HEK293 (cell line): ENCODE results near the gene CIRBP.

Experiments used
- CTCF ChIP-seq: fragments of 450-650 bp; formaldehyde crosslinking; IDR thresholded peaks from 2 replicates; pipeline ENCODE4 v1.5.1; 2016; ENCODE audit warnings: missing biosample characterization, missing genetic modification characterization
- KLF1 ChIP-seq: fragments of 450-650 bp; formaldehyde crosslinking; IDR thresholded peaks from 2 replicates; pipeline ENCODE4 v1.5.1; 2016; ENCODE audit warnings: missing biosample characterization, missing genetic modification characterization
- KLF8 ChIP-seq: fragments of 450-650 bp; formaldehyde crosslinking; IDR thresholded peaks from 2 replicates; pipeline ENCODE4 v1.5.1; 2016; ENCODE audit warnings: missing biosample characterization, missing genetic modification characterization
- OSR2 ChIP-seq: fragments of 450-650 bp; formaldehyde crosslinking; IDR thresholded peaks from 2 replicates; pipeline ENCODE4 v1.5.1; 2016; ENCODE audit warnings: missing biosample characterization, missing genetic modification characterization
- PATZ1 ChIP-seq: fragments of 450-650 bp; formaldehyde crosslinking; IDR thresholded peaks from 2 replicates; pipeline ENCODE4 v1.5.1; 2016; ENCODE audit warnings: missing biosample characterization, missing genetic modification characterization
- REPIN1 ChIP-seq: fragments of 450-650 bp; formaldehyde crosslinking; IDR thresholded peaks from 2 replicates; pipeline ENCODE4 v1.5.1; 2017; ENCODE audit warnings: missing biosample characterization, missing genetic modification characterization, low read depth
- SCRT2 ChIP-seq: fragments of 450-650 bp; formaldehyde crosslinking; IDR thresholded peaks from 2 replicates; pipeline ENCODE4 v1.5.1; 2016; ENCODE audit warnings: missing biosample characterization, missing genetic modification characterization
- SP7 ChIP-seq: fragments of 450-650 bp; formaldehyde crosslinking; IDR thresholded peaks from 2 replicates; pipeline ENCODE4 v1.5.1; 2016; ENCODE audit warnings: missing biosample characterization, missing genetic modification characterization
- ZBTB21 ChIP-seq: fragments of 450-650 bp; formaldehyde crosslinking; IDR thresholded peaks from 2 replicates; pipeline ENCODE4 v1.5.1; 2017; ENCODE audit warnings: missing biosample characterization, missing genetic modification characterization
- ZBTB48 ChIP-seq: fragments of 450-650 bp; formaldehyde crosslinking; IDR thresholded peaks from 2 replicates; pipeline ENCODE4 v1.5.1; 2016; ENCODE audit warnings: missing biosample characterization, missing genetic modification characterization
- ZBTB7A ChIP-seq: fragments of 450-650 bp; formaldehyde crosslinking; IDR thresholded peaks from 2 replicates; pipeline ENCODE4 v1.5.1; 2016; ENCODE audit warnings: low read depth, missing biosample characterization, missing genetic modification characterization
- ZFHX2 ChIP-seq: fragments of 450-650 bp; formaldehyde crosslinking; conservative IDR thresholded peaks from 2 replicates; pipeline ENCODE4 v1.5.1; 2016; ENCODE audit warnings: missing biosample characterization, missing genetic modification characterization
- ZNF423 ChIP-seq: fragments of 450-650 bp; formaldehyde crosslinking; IDR thresholded peaks from 2 replicates; pipeline ENCODE4 v1.5.1; 2016; ENCODE audit warnings: missing biosample characterization, missing genetic modification characterization
- ZNF600 ChIP-seq: fragments of 450-650 bp; formaldehyde crosslinking; IDR thresholded peaks from 2 replicates; pipeline ENCODE4 v1.5.1; 2016; ENCODE audit warnings: missing biosample characterization, missing genetic modification characterization
- ZNF639 ChIP-seq: fragments of 450-650 bp; formaldehyde crosslinking; IDR thresholded peaks from 2 replicates; pipeline ENCODE4 v1.5.1; 2016; ENCODE audit warnings: missing biosample characterization, missing genetic modification characterization
- ZNF654 ChIP-seq: fragments of 450-650 bp; formaldehyde crosslinking; IDR thresholded peaks from 2 replicates; pipeline ENCODE4 v1.5.1; 2016; ENCODE audit warnings: low read depth, missing biosample characterization, missing genetic modification characterization
- ZNF777 ChIP-seq: fragments of 450-650 bp; formaldehyde crosslinking; IDR thresholded peaks from 2 replicates; pipeline ENCODE4 v1.5.1; 2017; ENCODE audit warnings: missing biosample characterization, missing genetic modification characterization, borderline replicate concordance
- TF ChIP-seq, protein P1 (sequence below): fragments of 450-650 bp; formaldehyde crosslinking; IDR thresholded peaks from 2 replicates; pipeline ENCODE4 v1.5.1; 2016; ENCODE audit warnings: missing biosample characterization, missing genetic modification characterization
- TF ChIP-seq, protein P2 (sequence below): fragments of 450-650 bp; formaldehyde crosslinking; IDR thresholded peaks from 2 replicates; pipeline ENCODE4 v1.5.1; 2016; ENCODE audit warnings: missing biosample characterization, missing genetic modification characterization

CIRBP gene

GRCh38 chr19:1223018-1223855, 45.9 kb upstream of the CIRBP start (continued):
- TF ChIP-seq, protein P1, sequence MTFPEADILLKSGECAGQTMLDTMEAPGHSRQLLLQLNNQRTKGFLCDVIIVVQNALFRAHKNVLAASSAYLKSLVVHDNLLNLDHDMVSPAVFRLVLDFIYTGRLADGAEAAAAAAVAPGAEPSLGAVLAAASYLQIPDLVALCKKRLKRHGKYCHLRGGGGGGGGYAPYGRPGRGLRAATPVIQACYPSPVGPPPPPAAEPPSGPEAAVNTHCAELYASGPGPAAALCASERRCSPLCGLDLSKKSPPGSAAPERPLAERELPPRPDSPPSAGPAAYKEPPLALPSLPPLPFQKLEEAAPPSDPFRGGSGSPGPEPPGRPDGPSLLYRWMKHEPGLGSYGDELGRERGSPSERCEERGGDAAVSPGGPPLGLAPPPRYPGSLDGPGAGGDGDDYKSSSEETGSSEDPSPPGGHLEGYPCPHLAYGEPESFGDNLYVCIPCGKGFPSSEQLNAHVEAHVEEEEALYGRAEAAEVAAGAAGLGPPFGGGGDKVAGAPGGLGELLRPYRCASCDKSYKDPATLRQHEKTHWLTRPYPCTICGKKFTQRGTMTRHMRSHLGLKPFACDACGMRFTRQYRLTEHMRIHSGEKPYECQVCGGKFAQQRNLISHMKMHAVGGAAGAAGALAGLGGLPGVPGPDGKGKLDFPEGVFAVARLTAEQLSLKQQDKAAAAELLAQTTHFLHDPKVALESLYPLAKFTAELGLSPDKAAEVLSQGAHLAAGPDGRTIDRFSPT (tag by site-specific recombination): peak; percentile 80
- peak; percentile 87 for TF ChIP-seq ZNF423 (tag by site-specific recombination)
- TF ChIP-seq REPIN1: no peak
- peak; percentile 46; the same call in 1 of the 2 replicates for TF ChIP-seq SCRT2 (tag by site-specific recombination)
- TF ChIP-seq ZBTB21: peak; percentile 60
- TF ChIP-seq, protein P2, sequence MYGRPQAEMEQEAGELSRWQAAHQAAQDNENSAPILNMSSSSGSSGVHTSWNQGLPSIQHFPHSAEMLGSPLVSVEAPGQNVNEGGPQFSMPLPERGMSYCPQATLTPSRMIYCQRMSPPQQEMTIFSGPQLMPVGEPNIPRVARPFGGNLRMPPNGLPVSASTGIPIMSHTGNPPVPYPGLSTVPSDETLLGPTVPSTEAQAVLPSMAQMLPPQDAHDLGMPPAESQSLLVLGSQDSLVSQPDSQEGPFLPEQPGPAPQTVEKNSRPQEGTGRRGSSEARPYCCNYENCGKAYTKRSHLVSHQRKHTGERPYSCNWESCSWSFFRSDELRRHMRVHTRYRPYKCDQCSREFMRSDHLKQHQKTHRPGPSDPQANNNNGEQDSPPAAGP (tag by site-specific recombination): peak; percentile 71
- peak; percentile 50 for TF ChIP-seq KLF1
- TF ChIP-seq ZNF639 (tag by site-specific recombination): peak; percentile 73; the same call in 1 of the 2 replicates
- peak; percentile 44 for TF ChIP-seq ZNF654 (tag by site-specific recombination)
- TF ChIP-seq ZNF600: peak; percentile 95
- TF ChIP-seq PATZ1 (tag by site-specific recombination): peak; percentile 89
- peak; percentile 79 for TF ChIP-seq CTCF (tag by site-specific recombination)
- peak; percentile 60; the same call in 1 of the 2 replicates for TF ChIP-seq SP7 (tag by site-specific recombination)
- peak; percentile 85 for TF ChIP-seq KLF8 (tag by site-specific recombination)
- TF ChIP-seq ZBTB48 (tag by site-specific recombination): peak; percentile 64
- TF ChIP-seq ZNF777: no peak
- peak; percentile 33 for TF ChIP-seq ZFHX2 (tag by site-specific recombination)
- peak; percentile 32; the same call in 1 of the 2 replicates for TF ChIP-seq ZBTB7A (tag by site-specific recombination)
- TF ChIP-seq OSR2 (tag by site-specific recombination): peak; percentile 8; the same call in 1 of the 2 replicates
